NCI-H1930 (cell line): ENCODE measurements around the gene SKOR1.

Source experiments
- DNase-seq, 2 experiments: peaks; one replicate each; lab custom pipeline; 2025; lab: John Stamatoyannopoulos, UW

Gene SKOR1

GRCh38 chr15:67820122-67820991, 5.0 kb upstream of the SKOR1 start:
- DNase-seq = no peak

GRCh38 chr15:67820992-67821783, 4.1 kb upstream of the SKOR1 start:
- no peak for DNase-seq

- DNase-seq = no peak
These were observed 3.4 kb upstream of the SKOR1 start for GRCh38 chr15:67821784-67822440.

GRCh38 chr15:67822537-67823313, 2.6 kb upstream of the SKOR1 start:
- no peak for DNase-seq

GRCh38 chr15:67823314-67824196, 1.8 kb upstream of the SKOR1 start:
- no peak for DNase-seq

GRCh38 chr15:67824197-67824968, 926 bp upstream of the SKOR1 start:
- DNase-seq = no peak

GRCh38 chr15:67825881-67826716, 790 bp downstream of the SKOR1 start:
- DNase-seq = no peak

- DNase-seq = no peak
These were observed 1.6 kb downstream of the SKOR1 start for GRCh38 chr15:67826717-67827561.

GRCh38 chr15:67827562-67828277, 2.4 kb downstream of the SKOR1 start:
- DNase-seq = no peak

- DNase-seq = no peak
These were observed 3.1 kb downstream of the SKOR1 start for GRCh38 chr15:67828278-67828968.

- no peak for DNase-seq
These were observed 3.8 kb downstream of the SKOR1 start for GRCh38 chr15:67828969-67829646.

GRCh38 chr15:67829647-67830504, 4.6 kb downstream of the SKOR1 start:
- no peak for DNase-seq

- no peak for DNase-seq
These were observed 6.1 kb downstream of the SKOR1 start for GRCh38 chr15:67831363-67831762.

GRCh38 chr15:67832031-67832551, 6.8 kb downstream of the SKOR1 start:
- peak in 1 of 2 experiments; percentile 17 for DNase-seq
